ENCODE measurements around the gene NFIA.

Gene NFIA

GRCh38 chr1:61318319-61319125, 236.2 kb downstream of the NFIA start:
- no peaks in the 10 kb centered on the region for H3K9me3 Mint-ChIP-seq (ENCODE audit: low read depth)
- H3K27me3 Mint-ChIP-seq, result no peaks in the 10 kb centered on the region
- peaks cover 9% of the 10 kb centered on the region for H3K4me1 Mint-ChIP-seq (ENCODE audit: low read depth)
- H3K27ac Mint-ChIP-seq, result peak overlapping the region; percentile 75
- H3K36me3 Mint-ChIP-seq, result peaks cover 2% of the 10 kb centered on the region
- peak overlapping the region; percentile 53 for H3K4me3 Mint-ChIP-seq

GRCh38 chr1:61320575-61320974, 238.2 kb downstream of the NFIA start:
- Mint-ChIP-seq H3K27ac (no peak overlapping the region), H3K9me3 (ENCODE audit: low read depth) (no peaks in the 10 kb centered on the region), H3K36me3 (no peaks in the 10 kb centered on the region), H3K27me3 (no peaks in the 10 kb centered on the region), H3K4me1 (ENCODE audit: low read depth) (peaks cover 9% of the 10 kb centered on the region), H3K4me3 (no peak overlapping the region)

- Mint-ChIP-seq H3K9me3 (ENCODE audit: low read depth) (no peaks in the 10 kb centered on the region), H3K4me1 (ENCODE audit: low read depth) (peaks cover 9% of the 10 kb centered on the region), H3K27me3 (no peaks in the 10 kb centered on the region), H3K4me3 (no peak overlapping the region), H3K27ac (no peak overlapping the region), H3K36me3 (no peaks in the 10 kb centered on the region)
These were observed 239.8 kb downstream of the NFIA start for GRCh38 chr1:61322008-61322744.

- H3K9me3 Mint-ChIP-seq (ENCODE audit: low read depth), result no peaks in the 10 kb centered on the region
- no peak overlapping the region for H3K27ac Mint-ChIP-seq
- H3K4me1 Mint-ChIP-seq (ENCODE audit: low read depth), result peaks cover 9% of the 10 kb centered on the region
- H3K36me3 Mint-ChIP-seq, result no peaks in the 10 kb centered on the region
- H3K4me3 Mint-ChIP-seq, result no peak overlapping the region
- H3K27me3 Mint-ChIP-seq, result no peaks in the 10 kb centered on the region
These were observed 240.4 kb downstream of the NFIA start for GRCh38 chr1:61322769-61323168.

- Mint-ChIP-seq H3K36me3 (peaks cover 4% of the 10 kb centered on the region), H3K27me3 (no peaks in the 10 kb centered on the region), H3K9me3 (ENCODE audit: low read depth) (no peaks in the 10 kb centered on the region), H3K4me1 (ENCODE audit: low read depth) (peaks cover 5% of the 10 kb centered on the region), H3K4me3 (no peak overlapping the region), H3K27ac (no peak overlapping the region)
These were observed 241.4 kb downstream of the NFIA start for GRCh38 chr1:61323681-61324328.

GRCh38 chr1:61326713-61327112, 244.4 kb downstream of the NFIA start:
- no peaks in the 10 kb centered on the region for H3K27me3 Mint-ChIP-seq
- H3K27ac Mint-ChIP-seq, result peak overlapping the region; percentile 2
- H3K4me1 Mint-ChIP-seq (ENCODE audit: low read depth), result no peaks in the 10 kb centered on the region
- peaks cover 6% of the 10 kb centered on the region for H3K36me3 Mint-ChIP-seq
- no peaks in the 10 kb centered on the region for H3K9me3 Mint-ChIP-seq (ENCODE audit: low read depth)
- H3K4me3 Mint-ChIP-seq, result no peak overlapping the region

GRCh38 chr1:61327436-61327835, 245.1 kb downstream of the NFIA start:
- no peaks in the 10 kb centered on the region for H3K27me3 Mint-ChIP-seq
- no peak overlapping the region for H3K4me3 Mint-ChIP-seq
- H3K4me1 Mint-ChIP-seq (ENCODE audit: low read depth), result no peaks in the 10 kb centered on the region
- no peaks in the 10 kb centered on the region for H3K9me3 Mint-ChIP-seq (ENCODE audit: low read depth)
- no peak overlapping the region for H3K27ac Mint-ChIP-seq
- peaks cover 6% of the 10 kb centered on the region for H3K36me3 Mint-ChIP-seq

GRCh38 chr1:61329556-61329955, 247.2 kb downstream of the NFIA start:
- Mint-ChIP-seq H3K27me3 (no peaks in the 10 kb centered on the region), H3K4me1 (ENCODE audit: low read depth) (no peaks in the 10 kb centered on the region), H3K4me3 (no peak overlapping the region), H3K36me3 (peaks cover 8% of the 10 kb centered on the region), H3K9me3 (ENCODE audit: low read depth) (no peaks in the 10 kb centered on the region), H3K27ac (no peak overlapping the region)

- Mint-ChIP-seq H3K9me3 (ENCODE audit: low read depth) (no peaks in the 10 kb centered on the region), H3K27me3 (no peaks in the 10 kb centered on the region)
These were observed 247.7 kb downstream of the NFIA start for GRCh38 chr1:61330018-61330417.

GRCh38 chr1:61330571-61330970, 248.2 kb downstream of the NFIA start:
- Mint-ChIP-seq H3K4me1 (ENCODE audit: low read depth) (no peaks in the 10 kb centered on the region), H3K27ac (no peak overlapping the region), H3K4me3 (no peak overlapping the region), H3K36me3 (peaks cover 8% of the 10 kb centered on the region), H3K9me3 (ENCODE audit: low read depth) (no peaks in the 10 kb centered on the region), H3K27me3 (no peaks in the 10 kb centered on the region)

More at GRCh38 chr1:61330018-61330417, 247.7 kb downstream of the NFIA start:
- peaks cover 8% of the 10 kb centered on the region for H3K36me3 Mint-ChIP-seq
- no peak overlapping the region for H3K4me3 Mint-ChIP-seq
- H3K27ac Mint-ChIP-seq, result no peak overlapping the region
- H3K4me1 Mint-ChIP-seq (ENCODE audit: low read depth), result no peaks in the 10 kb centered on the region

GRCh38 chr1:61332196-61332753, 249.9 kb downstream of the NFIA start:
- Mint-ChIP-seq H3K4me3 (no peak overlapping the region), H3K9me3 (ENCODE audit: low read depth) (no peaks in the 10 kb centered on the region), H3K27ac (no peak overlapping the region), H3K4me1 (ENCODE audit: low read depth) (no peaks in the 10 kb centered on the region), H3K27me3 (no peaks in the 10 kb centered on the region), H3K36me3 (peaks cover 8% of the 10 kb centered on the region)

GRCh38 chr1:61332796-61333195, 250.4 kb downstream of the NFIA start:
- Mint-ChIP-seq H3K4me3 (no peak overlapping the region), H3K27me3 (no peaks in the 10 kb centered on the region), H3K36me3 (peaks cover 8% of the 10 kb centered on the region), H3K27ac (no peak overlapping the region), H3K9me3 (ENCODE audit: low read depth) (no peaks in the 10 kb centered on the region), H3K4me1 (ENCODE audit: low read depth) (no peaks in the 10 kb centered on the region)

- Mint-ChIP-seq H3K27ac (no peak overlapping the region), H3K27me3 (no peaks in the 10 kb centered on the region), H3K4me3 (no peak overlapping the region)
These were observed 252.6 kb downstream of the NFIA start for GRCh38 chr1:61334718-61335589.

GRCh38 chr1:61337037-61337436, 254.7 kb downstream of the NFIA start:
- H3K4me3 Mint-ChIP-seq, result no peak overlapping the region
- peaks cover 8% of the 10 kb centered on the region for H3K36me3 Mint-ChIP-seq
- H3K27me3 Mint-ChIP-seq, result no peaks in the 10 kb centered on the region
- no peak overlapping the region for H3K27ac Mint-ChIP-seq
- H3K4me1 Mint-ChIP-seq (ENCODE audit: low read depth), result no peaks in the 10 kb centered on the region
- H3K9me3 Mint-ChIP-seq (ENCODE audit: low read depth), result no peaks in the 10 kb centered on the region

More at GRCh38 chr1:61334718-61335589, 252.6 kb downstream of the NFIA start:
- Mint-ChIP-seq H3K4me1 (ENCODE audit: low read depth) (no peaks in the 10 kb centered on the region), H3K9me3 (ENCODE audit: low read depth) (no peaks in the 10 kb centered on the region), H3K36me3 (peaks cover 4% of the 10 kb centered on the region)
